Natural killer cell (primary cell): ENCODE results near the gene COL6A2. TPM values are rescaled to one million over a fixed set of nuclear protein-coding genes. Genes with fewer than 3 reads are reported as not detected.
"Not testable (repeated sequence)": the region's sequence is repeated elsewhere in the genome, so short reads cannot be mapped to it uniquely, and the experiment has no call there.

Experiments
- ATAC-seq, 3 donors: fragments of 150-1000 bp in 2 of 3; fragments of 200-7000 bp in 1 of 3; cut with Tn5 transposase; 1 replicate in 1 of 3; 2 replicates in 2 of 3; pipeline ENCODE4 v1.10.0; 2021; ENCODE audit warnings: mild to moderate bottlenecking in 2 of 3, moderate library complexity in 2 of 3
- DNase-seq, 2 donors: peaks; one replicate each; pipeline versions ENCODE4 v3.0.0 to v3.0.0-alpha.2; 2013 to 2021; ENCODE audit warnings: mixed read lengths in 1 of 2
- H3K27ac ChIP-seq: one replicate; pipeline ENCODE4 v1.5.1; 2013; ENCODE audit warnings: mild to moderate bottlenecking, low read length
- H3K27me3 ChIP-seq: one replicate; pipeline ENCODE4 v1.6.1; 2013; ENCODE audit warnings: low read length; ENCODE audit not compliant: control insufficient read depth, insufficient read depth
- H3K36me3 ChIP-seq: one replicate; pipeline ENCODE4 v1.6.1; 2013; ENCODE audit warnings: low read length; ENCODE audit not compliant: control insufficient read depth, insufficient read depth
- H3K4me1 ChIP-seq: one replicate; pipeline ENCODE4 v1.6.1; 2013; ENCODE audit warnings: low read length; ENCODE audit not compliant: control insufficient read depth, insufficient read depth
- H3K4me3 ChIP-seq: one replicate; pipeline ENCODE4 v1.5.1; 2013; ENCODE audit warnings: low read length
- H3K9me3 ChIP-seq: one replicate; pipeline ENCODE4 v1.6.1; 2013; ENCODE audit warnings: low read length; ENCODE audit not compliant: control insufficient read depth, insufficient read depth
- H3K27ac Mint-ChIP-seq, 2 donors: one replicate each; pipeline ENCODE4 v1.8.0; 2022; ENCODE audit warnings: mild to moderate bottlenecking in 2 of 2, mixed read lengths in 2 of 2, moderate library complexity in 1 of 2
- H3K27me3 Mint-ChIP-seq, 2 donors: one replicate each; pipeline ENCODE4 v1.8.0; 2022; ENCODE audit warnings: low read depth in 2 of 2, mixed read lengths in 2 of 2
- H3K36me3 Mint-ChIP-seq: one replicate; pipeline ENCODE4 v1.8.0; 2022; ENCODE audit warnings: mixed read lengths
- H3K4me1 Mint-ChIP-seq, 2 donors: one replicate each; pipeline ENCODE4 v1.8.0; 2022; ENCODE audit warnings: mixed read lengths in 2 of 2
- H3K4me3 Mint-ChIP-seq: one replicate; pipeline ENCODE4 v1.8.0; 2022; ENCODE audit warnings: mild to moderate bottlenecking, moderate library complexity, mixed read lengths
- H3K9me3 Mint-ChIP-seq, 2 donors: one replicate each; pipeline ENCODE4 v1.8.0; 2022; ENCODE audit warnings: mixed read lengths in 2 of 2
- CTCF ChIP-seq: fragments of 200-600 bp; IDR thresholded peaks from one replicate; pipeline ENCODE4 v1.8.0; 2022; ENCODE audit warnings: antibody characterized with exemption
- WGBS: methylation state at CpG from one replicate; pipeline ENCODE4 v1.1.7; 2013; ENCODE audit warnings: missing lambda C conversion rate; ENCODE audit not compliant: insufficient coverage; 5-methylcytosine and 5-hydroxymethylcytosine counted together
- intact Hi-C: fragments of 100-400 bp; cut with micrococcal nuclease; formaldehyde crosslinking; loops from one replicate; pipeline ENCODE4 v1.14.2; 2022
- total RNA-seq, 4 donors: library from RNA; stranded (reverse); fragments of 120-200 nt in 1 of 4; gene quantifications; one replicate each; pipeline versions ENCODE4 v1.2.3 to v1.2.4, GENCODE V29; 2013 to 2022

COL6A2 gene
- total RNA-seq, 3 donors from 2014 or later (not counting 1 experiment from before 2014, with no cell fraction given) = 93.9 to 110 (median 97.2) TPM

DNA sequence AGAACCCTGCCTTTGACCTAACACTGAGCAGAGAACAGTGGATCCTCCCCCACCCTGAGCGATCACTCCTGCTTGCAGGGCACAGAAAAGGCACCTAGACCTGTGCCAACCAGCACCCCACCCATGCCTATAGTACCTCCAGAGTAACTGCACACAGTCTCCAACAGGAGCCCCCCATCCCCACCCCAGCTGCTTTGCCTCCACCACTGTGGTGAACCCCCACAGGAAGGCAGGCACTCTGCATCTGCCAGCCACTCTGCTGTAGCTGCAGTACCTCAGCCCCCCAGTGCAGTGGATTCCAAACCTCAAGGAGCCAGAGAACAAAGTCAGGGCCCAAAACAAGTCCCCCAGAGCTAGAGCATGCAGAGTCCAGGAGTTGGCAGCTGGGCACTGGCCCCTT, 75.7 kb downstream of the COL6A2 start:
- H3K4me3 Mint-ChIP-seq = no peak overlapping the region
- Histone ChIP-seq H3K9me3 (peaks cover 5% of the 10 kb centered on the region), H3K27me3 (no peaks in the 10 kb centered on the region), H3K36me3 (no peaks in the 10 kb centered on the region), H3K27ac (no peak overlapping the region), H3K4me1 (peaks cover 3% of the 10 kb centered on the region), H3K4me3 (no peak overlapping the region)
- H3K36me3 Mint-ChIP-seq = peaks cover 17% of the 10 kb centered on the region
- DNase-seq (no peak), ATAC-seq (no peak)
- H3K4me1 Mint-ChIP-seq = peaks cover 5% of the 10 kb centered on the region in 2 donors
- H3K27me3 Mint-ChIP-seq = peaks cover 17 to 22% of the 10 kb centered on the region in 2 donors
- 93% methylated on average over 1 of the region's 1 CpG for WGBS
- no peak overlapping the region for H3K27ac Mint-ChIP-seq
- no peak for TF ChIP-seq CTCF
- intact Hi-C loops = no loop called here
- peaks cover 5 to 6% of the 10 kb centered on the region in 2 donors for H3K9me3 Mint-ChIP-seq

DNA sequence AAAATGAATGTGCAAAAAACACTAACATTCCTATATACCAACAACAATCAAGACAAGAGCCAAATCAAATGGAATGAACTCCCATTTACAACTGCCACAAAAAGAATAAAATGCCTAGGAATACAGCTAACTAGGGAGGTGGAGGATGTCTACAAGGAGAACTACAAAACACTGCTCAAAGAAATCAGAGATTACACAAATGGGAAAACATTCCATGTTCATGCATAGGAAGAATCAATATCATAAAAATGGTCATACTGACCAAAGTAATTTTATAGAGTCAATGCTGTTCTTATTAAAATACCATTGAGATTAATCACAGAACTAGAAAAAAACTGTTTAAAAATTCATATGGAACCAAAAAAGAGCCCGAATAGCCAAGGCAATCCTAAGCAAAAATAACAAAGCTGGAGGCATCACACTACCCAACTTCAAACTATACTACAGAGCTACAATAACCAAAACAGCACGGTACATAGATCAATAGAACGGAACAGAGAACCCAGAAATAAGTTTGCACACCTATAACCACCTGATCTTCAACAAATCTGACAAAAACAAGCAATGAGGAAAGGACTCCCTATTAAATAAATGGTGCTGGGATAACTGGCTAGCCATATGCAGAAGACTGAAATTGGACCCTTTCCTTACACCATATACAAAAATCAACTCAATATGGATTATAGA, 78.7 kb downstream of the COL6A2 start:
- H3K4me3 Mint-ChIP-seq, H3K27ac Mint-ChIP-seq, H3K4me1 ChIP-seq, ATAC-seq, H3K9me3 ChIP-seq, H3K27me3 ChIP-seq, H3K4me3 ChIP-seq, DNase-seq, H3K36me3 ChIP-seq, H3K9me3 Mint-ChIP-seq, H3K27ac ChIP-seq, intact Hi-C loops, H3K4me1 Mint-ChIP-seq: not testable (repeated sequence)
- WGBS = 83% methylated on average over 3 of the region's 3 CpGs
- Mint-ChIP-seq H3K27me3 (peaks cover 17 to 22% of the 10 kb centered on the region in 2 donors), H3K36me3 (peaks cover 17% of the 10 kb centered on the region)

GRCh38 chr21:46178961-46179360, 81.0 kb downstream of the COL6A2 start:
- Histone ChIP-seq H3K27me3 (no peaks in the 10 kb centered on the region), H3K36me3 (no peaks in the 10 kb centered on the region), H3K4me1 (peaks cover 8% of the 10 kb centered on the region), H3K4me3 (no peak overlapping the region), H3K27ac (no peak overlapping the region), H3K9me3 (no peaks in the 10 kb centered on the region)
- intact Hi-C loops = no loop called here
- H3K27ac Mint-ChIP-seq = no peak overlapping the region
- H3K4me3 Mint-ChIP-seq = no peak overlapping the region
- peaks cover 12 to 21% of the 10 kb centered on the region in 2 donors for H3K27me3 Mint-ChIP-seq
- H3K9me3 Mint-ChIP-seq = peaks cover 5 to 6% of the 10 kb centered on the region in 2 donors
- ATAC-seq (no peak), DNase-seq (no peak)
- no peaks in the 10 kb centered on the region for H3K4me1 Mint-ChIP-seq
- 87% methylated on average over 4 of the region's 4 CpGs for WGBS
- H3K36me3 Mint-ChIP-seq = peaks cover 17% of the 10 kb centered on the region
- TF ChIP-seq CTCF = no peak

Other genes with a start within 250 kb of the COL6A2 start
- gene COL6A1, start 116.3 kb upstream of the COL6A2 start, total RNA-seq = 1 to 10 TPM; 1.0 to 5.2 (median 2.5) TPM
- gene FTCD, start 57.5 kb downstream of the COL6A2 start, total RNA-seq = under 1 TPM in 1 of 3 donors, not detected in 2; 0.34 TPM
- gene SPATC1L, start 86.3 kb downstream of the COL6A2 start, total RNA-seq = 1 to 10 TPM in 2 of 3 donors, under 1 TPM in 1; 0.18 to 4.0 (median 2.7) TPM
- gene LSS, start 130.7 kb downstream of the COL6A2 start, total RNA-seq = 10 to 100 TPM; 59.9 to 82.2 (median 62.7) TPM
- 100 to 1,000 TPM; 143 to 172 (median 159) TPM for gene MCM3AP, start 187.5 kb downstream of the COL6A2 start, total RNA-seq
- 10 to 100 TPM; 10.8 to 13.7 (median 12.7) TPM for gene YBEY, start 188.2 kb downstream of the COL6A2 start, total RNA-seq
- 1 to 10 TPM; 4.0 to 8.9 (median 5.2) TPM for gene C21orf58, start 225.8 kb downstream of the COL6A2 start, total RNA-seq
- 10 to 100 TPM; 83.6 to 94.9 (median 84.0) TPM for gene PCNT, start 226.0 kb downstream of the COL6A2 start, total RNA-seq